Gastrocnemius medialis (tissue), 4 donors: ENCODE measurements around the gene FASLG. TPM values are rescaled to one million over a fixed set of nuclear protein-coding genes. Genes with fewer than 3 reads are reported as not detected.

Experiments
- ATAC-seq, 2 donors: fragments of 150-250 bp; one replicate each; pipeline ENCODE4 v1.9.1; 2016
- DNase-seq, 2 donors: peaks; one replicate each; pipeline ENCODE4 v3.0.0-alpha.2; 2019
- H3K27ac ChIP-seq, 4 donors: fragments of 200-600 bp; sonication (generic); 1 replicate in 1 of 4; 2 replicates in 3 of 4; pipeline ENCODE4 v1.5.1; 2016 to 2018; ENCODE audit warnings: mild to moderate bottlenecking in 2 of 4, moderate library complexity in 1 of 4
- H3K27me3 ChIP-seq, 3 donors: fragments of 200-600 bp; sonication (generic) in 2 of 3; 1 replicate in 1 of 3; 2 replicates in 2 of 3; pipeline versions ENCODE4 v1.5.1 to v1.6.0; 2016 to 2019; ENCODE audit warnings: mild to moderate bottlenecking in 1 of 3, moderate library complexity in 1 of 3
- H3K36me3 ChIP-seq, 2 donors: fragments of 200-600 bp; sonication (generic) in 1 of 2; one replicate each; pipeline ENCODE4 v1.5.1; 2017 to 2018
- H3K4me1 ChIP-seq, 2 donors: fragments of 200-600 bp; sonication (generic) in 1 of 2; one replicate each; pipeline ENCODE4 v1.5.1; 2016 to 2017; ENCODE audit warnings: mild to moderate bottlenecking in 2 of 2
- H3K4me3 ChIP-seq, 4 donors: fragments of 200-600 bp; sonication (generic) in 3 of 4; 1 replicate in 1 of 4; 2 replicates in 3 of 4; pipeline ENCODE4 v1.5.1; 2016 to 2019; ENCODE audit warnings: mild to moderate bottlenecking in 2 of 4
- H3K9me3 ChIP-seq, 3 donors: fragments of 200-600 bp; sonication (generic) in 2 of 3; 1 replicate in 1 of 3; 2 replicates in 2 of 3; pipeline ENCODE4 v1.5.1; 2016 to 2019
- POLR2A ChIP-seq, 2 donors: fragments of 450-650 bp; IDR thresholded peaks; one replicate each; pipeline ENCODE4 v1.6.1; 2017; ENCODE audit warnings: antibody characterized with exemption in 2 of 2, mild to moderate bottlenecking in 2 of 2, moderate library complexity in 2 of 2
- in situ Hi-C, 4 donors: fragments of 200-750 bp; cut with MboI; loops; one replicate each; pipeline versions ENCODE4 v1.15.0 to v1.8.0; 2017; ENCODE audit warnings: low sequenced_read_pairs in 4 of 4
- intact Hi-C: fragments of 100-400 bp; cut with DNase I; formaldehyde crosslinking; loops from one replicate; pipeline ENCODE4 v1.15.1; 2023; ENCODE audit warnings: low total_unique reads
- total RNA-seq, 4 donors: library from RNA; depleted of rRNA; stranded (reverse); fragments of >200 nt; gene quantifications; one replicate each; pipeline versions ENCODE4 v1.1.0 to v1.2.3, GENCODE V29; 2016
- TF ChIP-seq, protein P1 (sequence below), 5 experiments: fragments of 450-650 bp in 3 of 5; fragments of 200-600 bp in 2 of 5; sonication (generic) in 2 of 5; IDR thresholded peaks in 4 of 5; conservative IDR thresholded peaks in 1 of 5; 1 replicate in 4 of 5; 2 replicates in 1 of 5; pipeline ENCODE4 v1.5.1; 2016 to 2019; ENCODE audit warnings: antibody characterized with exemption in 5 of 5, mild to moderate bottlenecking in 3 of 5, moderate library complexity in 3 of 5

FASLG gene
- total RNA-seq, 4 donors from 2014 or later = not detected

DNA sequence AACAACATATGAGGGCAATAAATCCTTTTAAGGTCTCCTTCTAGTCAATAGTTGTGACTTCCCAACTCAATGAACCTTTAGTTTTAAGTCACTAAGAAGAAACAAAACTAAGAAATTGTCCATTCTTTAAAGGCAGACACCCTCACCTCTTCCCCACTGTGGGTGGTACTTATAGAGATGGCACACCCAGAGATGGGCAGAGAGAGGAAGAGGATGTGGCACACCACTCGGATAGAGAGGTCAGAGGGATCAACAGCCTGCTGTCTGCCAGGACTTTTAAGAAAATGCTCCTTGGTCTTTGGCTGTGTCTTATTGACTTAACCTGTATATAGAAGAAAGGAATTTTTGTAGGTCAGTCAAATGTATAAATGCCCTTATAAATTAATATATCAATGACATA is 45.1 kb downstream of the FASLG start:
- in situ Hi-C loops = loop anchor here in 1 of 4 donors (25.0 kb wide), 1 partner anchor 242 kb away; no protein-coding TSS in a partner anchor
- peaks cover 4 to 6% of the 10 kb centered on the region in 2 donors for H3K4me1 ChIP-seq
- intact Hi-C loops = no loop called here
- no peaks in the 10 kb centered on the region for H3K9me3 ChIP-seq
- TF ChIP-seq, protein P1, sequence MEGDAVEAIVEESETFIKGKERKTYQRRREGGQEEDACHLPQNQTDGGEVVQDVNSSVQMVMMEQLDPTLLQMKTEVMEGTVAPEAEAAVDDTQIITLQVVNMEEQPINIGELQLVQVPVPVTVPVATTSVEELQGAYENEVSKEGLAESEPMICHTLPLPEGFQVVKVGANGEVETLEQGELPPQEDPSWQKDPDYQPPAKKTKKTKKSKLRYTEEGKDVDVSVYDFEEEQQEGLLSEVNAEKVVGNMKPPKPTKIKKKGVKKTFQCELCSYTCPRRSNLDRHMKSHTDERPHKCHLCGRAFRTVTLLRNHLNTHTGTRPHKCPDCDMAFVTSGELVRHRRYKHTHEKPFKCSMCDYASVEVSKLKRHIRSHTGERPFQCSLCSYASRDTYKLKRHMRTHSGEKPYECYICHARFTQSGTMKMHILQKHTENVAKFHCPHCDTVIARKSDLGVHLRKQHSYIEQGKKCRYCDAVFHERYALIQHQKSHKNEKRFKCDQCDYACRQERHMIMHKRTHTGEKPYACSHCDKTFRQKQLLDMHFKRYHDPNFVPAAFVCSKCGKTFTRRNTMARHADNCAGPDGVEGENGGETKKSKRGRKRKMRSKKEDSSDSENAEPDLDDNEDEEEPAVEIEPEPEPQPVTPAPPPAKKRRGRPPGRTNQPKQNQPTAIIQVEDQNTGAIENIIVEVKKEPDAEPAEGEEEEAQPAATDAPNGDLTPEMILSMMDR (IDR thresholded peaks at IDR 0.05 in 4 of 5, conservative IDR thresholded peaks at IDR 0.05 in 1 of 5) = no peak
- no peak for TF ChIP-seq POLR2A (IDR thresholded peaks at IDR 0.05)
- no peak overlapping the region for H3K4me3 ChIP-seq
- no peaks in the 10 kb centered on the region for H3K36me3 ChIP-seq
- DNase-seq (no peak), ATAC-seq (no peak)
- no peak overlapping the region for H3K27ac ChIP-seq
- H3K27me3 ChIP-seq = no peaks in the 10 kb centered on the region

DNA sequence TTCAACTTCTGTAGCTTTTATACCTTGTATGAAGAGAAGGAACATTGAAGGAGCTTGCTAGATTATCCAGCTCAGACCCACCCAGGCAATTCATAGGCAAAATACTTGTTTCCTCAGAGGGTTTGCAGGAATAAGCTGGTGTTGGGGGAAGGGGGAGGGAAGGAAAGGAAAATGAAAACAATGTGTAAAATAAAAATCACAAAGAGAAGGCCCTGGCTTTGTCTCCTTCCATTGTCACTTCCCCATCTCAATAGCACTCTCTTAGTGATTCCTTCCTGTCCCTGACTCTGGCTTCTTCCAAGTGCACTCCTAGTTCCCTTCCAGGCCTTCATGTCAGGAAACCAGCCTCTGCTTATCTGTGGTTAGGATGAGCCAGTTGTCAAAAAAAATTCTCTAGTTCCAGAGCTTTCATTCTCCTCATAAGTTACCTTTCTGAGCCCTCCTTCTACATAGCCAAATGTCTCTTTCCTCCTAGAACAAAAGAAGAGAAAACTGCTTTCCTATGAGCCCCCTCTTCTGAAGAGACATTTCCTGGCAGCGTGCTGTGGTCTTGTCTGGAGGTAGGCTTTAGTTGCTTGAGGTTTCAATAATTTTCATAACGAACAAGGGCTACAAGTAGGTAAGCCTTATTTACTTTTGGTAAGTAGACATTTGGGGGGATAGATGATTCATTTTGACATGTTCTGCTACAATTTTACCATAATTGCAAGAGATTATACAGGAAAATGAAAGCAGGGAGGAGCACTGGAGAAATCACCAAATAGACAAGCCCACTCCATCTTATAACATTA is 45.7 kb downstream of the FASLG start:
- ATAC-seq (no peak), DNase-seq (no peak)
- in situ Hi-C loops (loop anchor here in 1 of 4 donors (25.0 kb wide), 1 partner anchor 242 kb away; no protein-coding TSS in a partner anchor), intact Hi-C loops (no loop called here)
- TF ChIP-seq, protein P1 (IDR thresholded peaks at IDR 0.05 in 4 of 5, conservative IDR thresholded peaks at IDR 0.05 in 1 of 5) = no peak
- no peak for TF ChIP-seq POLR2A (IDR thresholded peaks at IDR 0.05)
- no peaks in the 10 kb centered on the region for H3K36me3 ChIP-seq
- no peaks in the 10 kb centered on the region for H3K27me3 ChIP-seq
- H3K4me3 ChIP-seq = no peak overlapping the region
- no peak overlapping the region for H3K27ac ChIP-seq
- no peaks in the 10 kb centered on the region for H3K9me3 ChIP-seq
- peaks cover under 1 to 3% of the 10 kb centered on the region in 2 donors for H3K4me1 ChIP-seq

DNA sequence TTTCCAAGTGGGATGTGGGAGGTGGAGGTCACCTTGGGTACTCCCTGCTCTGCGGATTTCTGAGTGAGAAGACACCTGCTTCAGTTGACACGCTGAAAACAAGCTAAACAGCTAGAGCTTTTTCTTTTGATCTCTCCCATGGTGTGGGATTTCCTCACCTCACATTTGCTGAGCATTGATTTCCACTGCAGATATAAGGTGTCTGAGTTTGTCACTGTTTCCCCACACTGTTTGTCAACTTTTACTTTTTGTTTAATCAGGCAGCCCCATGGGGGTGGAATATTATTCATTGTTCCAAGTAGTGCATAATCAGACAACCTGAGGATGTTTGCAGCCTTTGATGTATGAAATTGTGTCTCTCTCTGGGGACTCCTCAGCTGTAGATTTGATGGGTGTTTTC is 49.5 kb downstream of the FASLG start:
- in situ Hi-C loops = loop anchor here in 1 of 4 donors (25.0 kb wide), 1 partner anchor 246 kb away; no protein-coding TSS in a partner anchor
- no peaks in the 10 kb centered on the region for H3K36me3 ChIP-seq

GRCh38 chr1:172711558-172711957 is 52.7 kb downstream of the FASLG start:
- Histone ChIP-seq H3K36me3 (no peaks in the 10 kb centered on the region), H3K9me3 (no peaks in the 10 kb centered on the region), H3K27me3 (no peaks in the 10 kb centered on the region), H3K4me1 (no peaks in the 10 kb centered on the region), H3K4me3 (no peak overlapping the region), H3K27ac (no peak overlapping the region)
- in situ Hi-C loops = loop anchor here in 1 of 4 donors (25.0 kb wide), 1 partner anchor 249 kb away; no protein-coding TSS in a partner anchor
- intact Hi-C loops = no loop called here
- ATAC-seq (no peak), DNase-seq (no peak)
- TF ChIP-seq POLR2A (IDR thresholded peaks at IDR 0.05) = no peak
- TF ChIP-seq, protein P1 (IDR thresholded peaks at IDR 0.05 in 4 of 5, conservative IDR thresholded peaks at IDR 0.05 in 1 of 5) = no peak

More for the DNA sequence above, 49.5 kb downstream of the FASLG start:
- no peak overlapping the region for H3K27ac ChIP-seq
- H3K4me1 ChIP-seq = no peaks in the 10 kb centered on the region
- no peaks in the 10 kb centered on the region for H3K27me3 ChIP-seq
- no peaks in the 10 kb centered on the region for H3K9me3 ChIP-seq
- TF ChIP-seq, protein P1 (IDR thresholded peaks at IDR 0.05 in 4 of 5, conservative IDR thresholded peaks at IDR 0.05 in 1 of 5) = no peak
- no peak for TF ChIP-seq POLR2A (IDR thresholded peaks at IDR 0.05)
- ATAC-seq (no peak), DNase-seq (no peak)
- no peak overlapping the region for H3K4me3 ChIP-seq
- intact Hi-C loops = no loop called here
